Endothelial cell of umbilical vein (primary cell): ENCODE data around the gene MCM3AP.

Experiments used
- CTCF ChIP-seq, 2 donors: IDR thresholded peaks; 1 replicate in 1 of 2; 2 replicates in 1 of 2; pipeline ENCODE4 v1.5.1; 2011; ENCODE audit warnings: low read length in 2 of 2, mild to moderate bottlenecking in 2 of 2, moderate library complexity in 2 of 2, control low read depth in 1 of 2, inconsistent platforms in 1 of 2, low read depth in 1 of 2; ENCODE audit not compliant: insufficient read depth in 1 of 2; ENCODE audit errors: extremely low read depth in 1 of 2
- EZH2 ChIP-seq: IDR thresholded peaks from 2 replicates; pipeline ENCODE4 v1.6.1; 2012; ENCODE audit warnings: borderline replicate concordance, low read depth, mild to moderate bottlenecking, moderate library complexity, low read length, inconsistent platforms; ENCODE audit not compliant: severe bottlenecking
- JUN ChIP-seq: IDR thresholded peaks from 2 replicates; pipeline ENCODE4 v1.6.1; 2011; ENCODE audit warnings: borderline replicate concordance, low read depth; ENCODE audit not compliant: insufficient read length, insufficient read depth
- MAX ChIP-seq: IDR thresholded peaks from 2 replicates; pipeline ENCODE4 v1.6.1; 2011; ENCODE audit not compliant: insufficient read depth, insufficient read length
- MYC ChIP-seq: IDR thresholded peaks from one replicate; pipeline ENCODE4 v1.6.1; 2011; ENCODE audit warnings: mild to moderate bottlenecking, low read depth, low read length
- POLR2A ChIP-seq: IDR thresholded peaks from 2 replicates; pipeline ENCODE4 v1.6.1; 2012; ENCODE audit warnings: low read depth, mild to moderate bottlenecking, control low read depth, low read length
- POLR2AphosphoS5 ChIP-seq: IDR thresholded peaks from 2 replicates; pipeline ENCODE4 v1.6.1; 2012; ENCODE audit warnings: low read depth, mild to moderate bottlenecking, control low read depth, low read length, moderate library complexity; ENCODE audit not compliant: insufficient read depth

GRCh38 chr21:46317710-46318463 is 32.5 kb upstream of the MCM3AP start:
- no peak for TF ChIP-seq CTCF (IDR thresholded peaks at IDR 0.05; ENCODE audit: extremely low read depth in 1 of 2, insufficient read depth in 1 of 2, low read depth in 1 of 2, low read length in 2 of 2)
- TF ChIP-seq MAX = no peak
- no peak for TF ChIP-seq POLR2A
- TF ChIP-seq EZH2 = no peak
- TF ChIP-seq POLR2AphosphoS5 = no peak
- no peak for TF ChIP-seq MYC
- no peak for TF ChIP-seq JUN
